ENCODE results near the gene SYVN1. TPM values are rescaled to one million over a fixed set of nuclear protein-coding genes. Genes with fewer than 3 reads are reported as not detected.

Gene SYVN1
- total RNA-seq, 1 experiment from 2014 or later: 45.9 TPM

GRCh38 chr11:65113839-65114238, 20.5 kb downstream of the SYVN1 start (continued):
- TF ChIP-seq CBX3 (IDR thresholded peaks at IDR 0.05; ENCODE audit: low read depth) (no peak), EZH2 (IDR thresholded peaks at IDR 0.05) (no peak), CEBPB (IDR thresholded peaks at IDR 0.05; ENCODE audit: low read depth) (no peak), ZNF274 (IDR thresholded peaks at IDR 0.05; ENCODE audit: low read depth, low read length) (no peak), JUND (IDR thresholded peaks at IDR 0.05) (no peak), ZBTB33 (IDR thresholded peaks at IDR 0.05; ENCODE audit: extremely low read depth, insufficient replicate concordance, low read length) (no peak)

- no peak for DNase-seq (ENCODE audit: low read depth, low spot score)
- ATAC-seq: no peak
- no peaks in the 10 kb centered on the region for H3K27me3 ChIP-seq (ENCODE audit: insufficient read depth, low read length)
- peak overlapping the region; percentile 68 for H3K9ac ChIP-seq (ENCODE audit: low read length)
- H3K27ac ChIP-seq (ENCODE audit: low read depth, low read length): peak overlapping the region; percentile 82
- H3K4me1 ChIP-seq (ENCODE audit: control insufficient read depth in 1 of 2, insufficient read depth in 2 of 2, low read length in 2 of 2): peaks cover 22 to 52% of the 10 kb centered on the region in 2 experiments
- CTCF ChIA-PET: interaction anchor here (1.0 to 3.2 kb wide), 9 partner anchors 9 to 269 kb away, joined by 3 to 20 read pairs (median 4); partner anchors contain the start of genes ARL2, CAPN1, CDC42BPG and FAU
- no peaks in the 10 kb centered on the region for H4K20me1 ChIP-seq (ENCODE audit: insufficient read depth)
- peak overlapping the region; percentile 66 to 76 for H3K4me3 ChIP-seq (replicated peaks in 1 of 2; ENCODE audit: low read depth in 1 of 2, low read length in 2 of 2)
- RAD21 ChIA-PET (ENCODE audit: low non-redundant PET in 1 of 2, low total read pairs in 2 of 2, uncharacterized antibody in 2 of 2, unreplicated experiment in 2 of 2): no interaction called here
- peak overlapping the region; percentile 92 for H3K4me2 ChIP-seq (ENCODE audit: low read length)
- no peak overlapping the region for H2AFZ ChIP-seq (ENCODE audit: low read depth, low read length, poor library complexity, severe bottlenecking)
- POLR2A ChIA-PET: interaction anchor here (1.3 to 1.7 kb wide), 2 partner anchors 9 to 194 kb away, joined by 3 to 15 read pairs; partner anchors contain the start of genes FAU and MRPL49
- no peaks in the 10 kb centered on the region for H3K9me3 ChIP-seq (ENCODE audit: control insufficient read depth in 1 of 2, insufficient read depth in 1 of 2, low read depth in 1 of 2, low read length in 2 of 2)
- H3K9me2 ChIP-seq (ENCODE audit: insufficient read depth): no peaks in the 10 kb centered on the region
- no TSS peak for BruUV-seq (replicated peaks)
- intact Hi-C loops (cut with micrococcal nuclease): loop anchor here (5.0 to 10.0 kb wide), 2 partner anchors 69 to 199 kb away; partner anchors contain the start of genes ATG2A and CAPN1
- H3K36me3 ChIP-seq (ENCODE audit: control insufficient read depth in 1 of 2, insufficient read depth in 2 of 2, low read length in 2 of 2): peaks cover 0 to 13% of the 10 kb centered on the region in 2 experiments; a peak in 2 of 4 replicates
- H3K79me2 ChIP-seq (ENCODE audit: insufficient read depth, low read length): peaks cover 21% of the 10 kb centered on the region
- TF ChIP-seq SRF (IDR thresholded peaks at IDR 0.05; ENCODE audit: low read depth) (no peak), CTCF (IDR thresholded peaks at IDR 0.05 in 2 of 3, conservative IDR thresholded peaks at IDR 0.05 in 1 of 3; ENCODE audit: borderline replicate concordance in 1 of 3, insufficient read depth in 1 of 3, low read depth in 2 of 3, low read length in 2 of 3) (no peak), ZBTB33 (IDR thresholded peaks at IDR 0.05; ENCODE audit: extremely low read depth, insufficient replicate concordance, low read length) (no peak), SP1 (IDR thresholded peaks at IDR 0.05; ENCODE audit: low read depth) (no peak), ATF3 (IDR thresholded peaks at IDR 0.05) (no peak), YY1 (IDR thresholded peaks at IDR 0.05; ENCODE audit: extremely low read depth, insufficient replicate concordance, low read depth, low read length) (no peak), RAD21 (IDR thresholded peaks at IDR 0.05; ENCODE audit: low read depth) (no peak), POLR2AphosphoS5 (IDR thresholded peaks at IDR 0.05; ENCODE audit: low read depth, low read length) (no peak), EZH2 (IDR thresholded peaks at IDR 0.05) (no peak), ZFX (IDR thresholded peaks at IDR 0.05) (no peak), TCF7L2 (IDR thresholded peaks at IDR 0.05; ENCODE audit: borderline replicate concordance, extremely low read depth, insufficient read depth, insufficient read length) (no peak), CBX3 (IDR thresholded peaks at IDR 0.05; ENCODE audit: low read depth) (no peak)
Observed at GRCh38 chr11:65113361-65113756, 21.0 kb downstream of the SYVN1 start.
